ENCODE results near the gene PPEF2.
"Not testable (repeated sequence)": the region's sequence is repeated elsewhere in the genome, so short reads cannot be mapped to it uniquely, and the experiment has no call there.

Gene PPEF2

DNA sequence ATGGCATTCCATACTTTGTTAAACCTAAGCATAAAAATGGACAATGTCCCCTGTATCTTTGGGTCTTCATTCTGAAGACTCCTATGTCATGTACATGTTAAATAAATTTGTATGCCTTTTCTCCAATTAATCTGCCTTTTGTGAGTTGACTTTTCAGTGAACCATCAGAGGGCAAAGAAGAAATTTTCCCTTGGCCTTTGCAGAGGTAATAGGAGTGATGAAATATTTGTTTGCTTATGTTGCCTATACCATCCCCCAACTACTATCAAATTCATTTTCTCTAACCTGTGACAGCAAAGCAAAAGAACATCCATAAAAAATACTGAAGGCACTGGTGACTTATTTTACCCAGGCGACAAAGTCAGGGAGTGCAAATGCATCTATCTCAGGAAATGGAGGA is 20.3 kb upstream of the PPEF2 start:
- DNase-seq = no peak
- H3K4me3 ChIP-seq (ENCODE audit: insufficient read depth, low read depth, low read length, poor library complexity, severe bottlenecking) = no peak overlapping the region
- H3K4me1 ChIP-seq (ENCODE audit: control insufficient read depth, insufficient read depth, low read length, poor library complexity, severe bottlenecking) = no peaks in the 10 kb centered on the region
- no peak overlapping the region for H3K27ac ChIP-seq (ENCODE audit: insufficient read depth, low read length, poor library complexity, severe bottlenecking)
- H3K9me3 ChIP-seq (ENCODE audit: control insufficient read depth, low read length) = no peaks in the 10 kb centered on the region
- peaks cover 66% of the 10 kb centered on the region for H3K36me3 ChIP-seq (ENCODE audit: control insufficient read depth, insufficient read depth, low read length)
- H3K27me3 ChIP-seq (replicated peaks; ENCODE audit: control insufficient read depth, insufficient read depth, low read length, poor library complexity, severe bottlenecking) = no peaks in the 10 kb centered on the region

DNA sequence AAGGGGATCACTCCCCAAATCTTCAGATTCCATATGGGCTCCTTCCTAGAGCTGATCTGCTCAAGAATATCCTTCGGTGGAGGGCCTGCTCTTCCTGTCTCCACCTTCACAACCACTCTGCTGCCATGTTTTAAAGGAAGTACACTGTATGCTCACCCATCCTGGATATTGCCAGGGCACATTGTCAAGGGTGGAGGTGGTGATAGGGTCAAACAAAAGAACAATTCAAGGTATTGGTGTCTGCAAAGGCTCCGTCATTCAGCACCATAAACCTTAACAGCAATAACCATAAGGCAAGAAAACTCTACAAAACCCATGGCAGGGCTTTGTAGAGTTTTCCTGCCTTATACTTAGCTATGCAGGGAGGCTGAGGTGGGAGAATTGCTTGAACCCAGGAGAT is 19.7 kb upstream of the PPEF2 start:
- H3K4me3 ChIP-seq (ENCODE audit: insufficient read depth, low read depth, low read length, poor library complexity, severe bottlenecking) = no peak overlapping the region
- no peak overlapping the region for H3K27ac ChIP-seq (ENCODE audit: insufficient read depth, low read length, poor library complexity, severe bottlenecking)
- no peaks in the 10 kb centered on the region for H3K27me3 ChIP-seq (replicated peaks; ENCODE audit: control insufficient read depth, insufficient read depth, low read length, poor library complexity, severe bottlenecking)
- no peaks in the 10 kb centered on the region for H3K4me1 ChIP-seq (ENCODE audit: control insufficient read depth, insufficient read depth, low read length, poor library complexity, severe bottlenecking)
- no peaks in the 10 kb centered on the region for H3K9me3 ChIP-seq (ENCODE audit: control insufficient read depth, low read length)
- peaks cover 73% of the 10 kb centered on the region for H3K36me3 ChIP-seq (ENCODE audit: control insufficient read depth, insufficient read depth, low read length)
- DNase-seq = no peak

DNA sequence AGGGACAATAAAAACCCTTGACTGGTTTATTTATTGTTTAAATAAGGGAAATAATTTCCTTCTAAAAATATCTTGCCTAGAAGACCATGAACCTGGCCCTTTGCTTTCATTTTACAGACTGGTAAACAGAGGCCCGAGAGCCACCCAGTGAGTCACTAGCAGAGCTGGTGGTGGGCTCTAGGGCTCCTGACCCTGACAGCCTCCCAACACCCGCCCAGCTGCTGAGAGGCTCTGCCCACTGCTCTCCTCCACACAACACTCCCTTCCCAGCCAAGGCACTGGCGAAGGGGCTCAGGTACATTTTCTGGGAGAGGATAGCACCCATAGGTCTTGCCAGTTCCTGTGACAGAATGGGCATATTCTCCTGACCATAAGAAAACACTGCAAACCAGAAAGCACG is 18.1 kb upstream of the PPEF2 start:
- H3K4me3 ChIP-seq (ENCODE audit: insufficient read depth, low read depth, low read length, poor library complexity, severe bottlenecking) = no peak overlapping the region
- peaks cover 71% of the 10 kb centered on the region for H3K36me3 ChIP-seq (ENCODE audit: control insufficient read depth, insufficient read depth, low read length)
- no peaks in the 10 kb centered on the region for H3K9me3 ChIP-seq (ENCODE audit: control insufficient read depth, low read length)
- DNase-seq = no peak
- H3K27me3 ChIP-seq (replicated peaks; ENCODE audit: control insufficient read depth, insufficient read depth, low read length, poor library complexity, severe bottlenecking) = no peaks in the 10 kb centered on the region
- no peak overlapping the region for H3K27ac ChIP-seq (ENCODE audit: insufficient read depth, low read length, poor library complexity, severe bottlenecking)
- no peaks in the 10 kb centered on the region for H3K4me1 ChIP-seq (ENCODE audit: control insufficient read depth, insufficient read depth, low read length, poor library complexity, severe bottlenecking)

DNA sequence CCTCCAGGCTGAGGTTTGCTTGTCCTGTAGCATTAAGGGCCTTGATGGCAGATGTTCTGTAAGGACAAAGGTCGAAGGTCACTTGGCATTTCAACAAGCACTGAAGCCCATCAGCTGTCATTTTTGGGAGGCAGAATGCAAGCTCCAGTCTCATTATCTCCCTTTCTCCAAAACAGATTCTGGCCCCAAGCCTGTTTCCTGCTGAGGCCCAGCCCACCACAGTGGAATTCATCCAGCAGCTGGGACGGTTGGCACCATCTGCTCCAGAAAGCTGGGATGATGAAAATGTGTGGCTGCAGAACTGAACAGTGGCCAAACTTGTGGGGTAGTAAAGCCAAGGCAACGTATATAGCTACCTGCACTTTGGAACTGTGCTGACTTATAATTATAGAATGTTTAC is 17.7 kb upstream of the PPEF2 start:
- Histone ChIP-seq H3K27me3 (replicated peaks; ENCODE audit: control insufficient read depth, insufficient read depth, low read length, poor library complexity, severe bottlenecking) (no peaks in the 10 kb centered on the region), H3K4me1 (ENCODE audit: control insufficient read depth, insufficient read depth, low read length, poor library complexity, severe bottlenecking) (no peaks in the 10 kb centered on the region), H3K36me3 (ENCODE audit: control insufficient read depth, insufficient read depth, low read length) (peaks cover 69% of the 10 kb centered on the region), H3K4me3 (ENCODE audit: insufficient read depth, low read depth, low read length, poor library complexity, severe bottlenecking) (no peak overlapping the region), H3K9me3 (ENCODE audit: control insufficient read depth, low read length) (no peaks in the 10 kb centered on the region), H3K27ac (ENCODE audit: insufficient read depth, low read length, poor library complexity, severe bottlenecking) (no peak overlapping the region)
- no peak for DNase-seq

DNA sequence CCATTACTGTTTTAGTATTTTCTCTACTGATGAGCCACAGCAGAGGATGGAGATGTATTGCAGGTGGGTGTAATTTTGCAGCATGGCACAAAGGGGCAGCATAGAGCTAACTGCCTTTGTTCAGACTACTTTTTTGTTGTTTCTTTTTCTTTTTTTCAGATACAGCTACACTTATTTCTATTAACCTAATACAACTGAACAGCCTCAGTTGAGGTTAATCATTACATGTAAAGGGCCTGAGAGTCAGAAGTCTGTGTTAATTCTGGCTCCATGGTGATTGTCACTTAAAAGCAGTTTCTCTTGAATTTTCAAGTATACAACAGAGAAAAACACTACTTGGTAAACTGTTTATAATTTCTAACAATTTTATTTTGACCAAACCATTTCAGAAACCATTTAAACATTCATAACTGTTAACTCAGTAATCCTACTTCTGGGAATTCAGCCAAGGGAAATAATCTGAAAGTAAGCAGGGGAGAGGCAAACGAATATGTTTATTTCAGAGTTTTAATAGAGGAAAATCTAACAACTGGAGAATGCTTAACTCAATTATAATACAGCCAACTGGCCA is 13.9 kb upstream of the PPEF2 start:
- DNase-seq = no peak
- H3K27ac ChIP-seq (ENCODE audit: insufficient read depth, low read length, poor library complexity, severe bottlenecking) = no peak overlapping the region
- no peaks in the 10 kb centered on the region for H3K4me1 ChIP-seq (ENCODE audit: control insufficient read depth, insufficient read depth, low read length, poor library complexity, severe bottlenecking)
- H3K9me3 ChIP-seq (ENCODE audit: control insufficient read depth, low read length) = no peaks in the 10 kb centered on the region
- H3K4me3 ChIP-seq (ENCODE audit: insufficient read depth, low read depth, low read length, poor library complexity, severe bottlenecking) = no peak overlapping the region
- no peaks in the 10 kb centered on the region for H3K27me3 ChIP-seq (replicated peaks; ENCODE audit: control insufficient read depth, insufficient read depth, low read length, poor library complexity, severe bottlenecking)
- peaks cover 44% of the 10 kb centered on the region for H3K36me3 ChIP-seq (ENCODE audit: control insufficient read depth, insufficient read depth, low read length)

DNA sequence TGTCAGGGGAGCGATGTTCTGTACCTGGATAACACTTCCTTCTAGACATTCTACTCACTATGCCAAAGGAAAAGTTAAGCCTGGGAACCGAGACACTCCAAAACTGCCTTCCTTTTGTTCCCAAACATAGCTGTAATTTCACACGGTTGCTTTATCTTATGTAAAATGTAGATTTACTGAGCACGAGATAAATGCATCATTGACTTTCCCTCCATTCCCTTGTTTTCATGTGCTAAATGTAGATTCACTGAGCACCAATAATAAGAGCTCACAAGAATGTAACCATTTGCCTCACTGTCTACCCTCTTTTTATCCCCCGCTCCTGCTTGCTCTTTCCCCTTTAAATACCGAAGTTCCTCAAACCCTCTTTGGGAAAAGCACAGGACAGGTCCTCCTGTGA is 10.7 kb upstream of the PPEF2 start:
- no peak for DNase-seq
- Histone ChIP-seq H3K4me3 (ENCODE audit: insufficient read depth, low read depth, low read length, poor library complexity, severe bottlenecking) (no peak overlapping the region), H3K9me3 (ENCODE audit: control insufficient read depth, low read length) (no peaks in the 10 kb centered on the region), H3K27me3 (replicated peaks; ENCODE audit: control insufficient read depth, insufficient read depth, low read length, poor library complexity, severe bottlenecking) (no peaks in the 10 kb centered on the region), H3K27ac (ENCODE audit: insufficient read depth, low read length, poor library complexity, severe bottlenecking) (no peak overlapping the region), H3K4me1 (ENCODE audit: control insufficient read depth, insufficient read depth, low read length, poor library complexity, severe bottlenecking) (no peaks in the 10 kb centered on the region), H3K36me3 (ENCODE audit: control insufficient read depth, insufficient read depth, low read length) (peaks cover 23% of the 10 kb centered on the region)

DNA sequence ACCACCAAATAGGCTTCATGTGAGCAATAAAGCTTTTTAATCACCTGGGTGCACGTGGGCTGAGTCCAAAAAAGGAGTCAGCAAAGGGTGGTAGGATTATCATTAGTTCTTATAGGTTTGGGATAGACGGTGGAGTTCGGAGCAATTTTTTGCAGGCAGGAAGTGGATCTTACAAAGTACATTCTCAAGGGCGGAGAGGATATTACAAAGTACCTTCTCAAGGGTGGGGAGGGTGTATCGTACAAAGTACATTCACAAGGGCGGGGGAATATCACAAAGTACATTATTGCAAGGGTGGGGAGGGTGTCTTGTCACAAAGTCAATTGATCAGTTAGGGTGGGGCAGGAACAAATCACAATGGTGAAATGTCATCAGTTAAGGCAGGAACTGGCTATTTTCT is 8.6 kb upstream of the PPEF2 start:
- H3K9me3 ChIP-seq (ENCODE audit: control insufficient read depth, low read length); H3K27me3 ChIP-seq (replicated peaks; ENCODE audit: control insufficient read depth, insufficient read depth, low read length, poor library complexity, severe bottlenecking); H3K27ac ChIP-seq (ENCODE audit: insufficient read depth, low read length, poor library complexity, severe bottlenecking); DNase-seq; H3K4me1 ChIP-seq (ENCODE audit: control insufficient read depth, insufficient read depth, low read length, poor library complexity, severe bottlenecking); H3K4me3 ChIP-seq (ENCODE audit: insufficient read depth, low read depth, low read length, poor library complexity, severe bottlenecking): not testable (repeated sequence)
- H3K36me3 ChIP-seq (ENCODE audit: control insufficient read depth, insufficient read depth, low read length) = peaks cover 12% of the 10 kb centered on the region

DNA sequence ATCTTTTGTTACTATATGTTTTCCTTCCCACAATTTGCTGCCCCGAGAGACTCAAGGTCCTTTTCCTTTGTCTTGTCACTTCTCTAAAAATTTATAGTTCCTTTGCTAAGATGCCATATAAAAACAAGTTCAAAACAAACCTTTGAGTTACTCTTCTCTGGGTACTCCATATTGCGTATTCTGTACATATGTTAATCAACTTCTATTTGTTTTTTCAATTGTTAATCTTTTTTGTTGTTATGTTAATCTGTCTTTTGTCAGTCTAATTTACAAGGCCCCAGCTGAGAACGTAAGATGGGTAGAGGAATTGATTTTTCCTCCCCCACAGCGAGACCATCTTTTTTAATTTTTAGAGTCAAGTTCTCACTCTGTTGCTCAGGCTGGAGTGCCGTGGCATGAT is 7.2 kb upstream of the PPEF2 start:
- no peak overlapping the region for H3K27ac ChIP-seq (ENCODE audit: insufficient read depth, low read length, poor library complexity, severe bottlenecking)
- peaks cover 5% of the 10 kb centered on the region for H3K36me3 ChIP-seq (ENCODE audit: control insufficient read depth, insufficient read depth, low read length)
- no peak for DNase-seq
- H3K4me1 ChIP-seq (ENCODE audit: control insufficient read depth, insufficient read depth, low read length, poor library complexity, severe bottlenecking) = no peaks in the 10 kb centered on the region
- no peaks in the 10 kb centered on the region for H3K9me3 ChIP-seq (ENCODE audit: control insufficient read depth, low read length)
- H3K4me3 ChIP-seq (ENCODE audit: insufficient read depth, low read depth, low read length, poor library complexity, severe bottlenecking) = no peak overlapping the region
- no peaks in the 10 kb centered on the region for H3K27me3 ChIP-seq (replicated peaks; ENCODE audit: control insufficient read depth, insufficient read depth, low read length, poor library complexity, severe bottlenecking)

DNA sequence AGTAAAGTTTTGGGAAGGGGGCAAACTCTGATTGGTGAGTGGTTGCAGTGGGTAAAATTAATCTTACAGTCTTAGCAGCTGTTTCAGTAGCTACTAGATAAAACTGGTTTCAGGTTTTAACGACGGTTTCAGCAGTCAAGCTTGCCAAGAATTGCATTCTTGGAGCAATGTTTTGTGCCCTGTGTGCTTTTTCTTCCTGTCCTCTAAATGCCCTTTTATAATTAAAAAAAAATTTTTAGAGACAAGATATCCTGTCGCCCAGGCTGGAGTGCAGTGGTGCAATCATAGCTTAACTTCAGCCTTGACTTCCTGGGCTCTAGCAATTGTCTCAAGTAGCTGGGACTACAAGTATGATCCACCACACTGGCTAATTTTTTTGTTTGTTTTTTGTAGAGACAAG is 6.3 kb upstream of the PPEF2 start:
- Histone ChIP-seq H3K27me3 (replicated peaks; ENCODE audit: control insufficient read depth, insufficient read depth, low read length, poor library complexity, severe bottlenecking) (no peaks in the 10 kb centered on the region), H3K36me3 (ENCODE audit: control insufficient read depth, insufficient read depth, low read length) (peaks cover under 1% of the 10 kb centered on the region), H3K9me3 (ENCODE audit: control insufficient read depth, low read length) (no peaks in the 10 kb centered on the region), H3K27ac (ENCODE audit: insufficient read depth, low read length, poor library complexity, severe bottlenecking) (no peak overlapping the region), H3K4me1 (ENCODE audit: control insufficient read depth, insufficient read depth, low read length, poor library complexity, severe bottlenecking) (no peaks in the 10 kb centered on the region), H3K4me3 (ENCODE audit: insufficient read depth, low read depth, low read length, poor library complexity, severe bottlenecking) (no peak overlapping the region)
- no peak for DNase-seq

DNA sequence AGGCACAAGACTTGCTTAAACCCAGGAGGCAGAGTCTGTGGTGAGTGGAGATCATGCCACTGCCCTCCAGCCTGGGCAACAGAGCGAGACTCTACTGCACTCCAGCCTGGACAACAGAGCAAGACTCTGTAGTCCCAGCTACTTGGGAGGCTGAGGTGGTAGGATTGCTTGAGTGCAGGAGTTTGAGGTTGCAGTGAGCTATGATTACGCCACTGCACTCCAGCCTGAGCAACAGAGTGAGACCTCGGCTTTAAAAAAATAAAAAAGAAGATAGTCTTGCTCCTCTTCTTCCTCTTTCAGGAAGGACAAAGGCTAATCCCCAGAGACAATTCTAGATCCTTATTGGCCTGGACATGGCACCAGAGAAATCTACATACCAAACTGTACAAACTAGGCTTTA is 5.7 kb upstream of the PPEF2 start:
- no peaks in the 10 kb centered on the region for H3K4me1 ChIP-seq (ENCODE audit: control insufficient read depth, insufficient read depth, low read length, poor library complexity, severe bottlenecking)
- H3K4me3 ChIP-seq (ENCODE audit: insufficient read depth, low read depth, low read length, poor library complexity, severe bottlenecking) = no peak overlapping the region
- no peaks in the 10 kb centered on the region for H3K36me3 ChIP-seq (ENCODE audit: control insufficient read depth, insufficient read depth, low read length)
- DNase-seq = no peak
- no peaks in the 10 kb centered on the region for H3K27me3 ChIP-seq (replicated peaks; ENCODE audit: control insufficient read depth, insufficient read depth, low read length, poor library complexity, severe bottlenecking)
- no peaks in the 10 kb centered on the region for H3K9me3 ChIP-seq (ENCODE audit: control insufficient read depth, low read length)
- no peak overlapping the region for H3K27ac ChIP-seq (ENCODE audit: insufficient read depth, low read length, poor library complexity, severe bottlenecking)

DNA sequence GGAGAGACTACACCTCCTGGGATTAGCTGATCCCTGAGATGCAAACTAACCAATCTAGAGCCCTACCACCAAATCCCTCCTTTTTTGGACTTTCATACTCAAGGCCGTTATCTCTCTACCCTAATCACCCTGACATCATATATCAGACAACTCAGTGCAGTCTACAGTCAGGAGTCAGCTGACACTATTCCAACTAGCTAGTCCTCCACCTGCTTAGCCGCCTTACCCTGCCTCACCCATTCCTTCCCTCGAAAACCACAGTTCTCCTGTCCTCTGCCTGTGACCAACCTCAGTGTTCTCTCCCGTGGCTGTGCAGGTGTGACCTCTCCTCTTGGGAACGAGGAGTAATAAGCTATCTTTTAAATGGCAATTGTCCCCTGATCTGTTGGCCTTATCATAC is 1.8 kb upstream of the PPEF2 start:
- H3K9me3 ChIP-seq (ENCODE audit: control insufficient read depth, low read length) = no peaks in the 10 kb centered on the region
- H3K27ac ChIP-seq (ENCODE audit: insufficient read depth, low read length, poor library complexity, severe bottlenecking) = no peak overlapping the region
- no peak overlapping the region for H3K4me3 ChIP-seq (ENCODE audit: insufficient read depth, low read depth, low read length, poor library complexity, severe bottlenecking)
- H3K27me3 ChIP-seq (replicated peaks; ENCODE audit: control insufficient read depth, insufficient read depth, low read length, poor library complexity, severe bottlenecking) = no peaks in the 10 kb centered on the region
- H3K36me3 ChIP-seq (ENCODE audit: control insufficient read depth, insufficient read depth, low read length) = no peaks in the 10 kb centered on the region
- H3K4me1 ChIP-seq (ENCODE audit: control insufficient read depth, insufficient read depth, low read length, poor library complexity, severe bottlenecking) = no peaks in the 10 kb centered on the region
- no peak for DNase-seq

All from effector memory CD4-positive, alpha-beta T cell (primary cell).